Activated T-cell treated with anti-CD3 and anti-CD28 coated beads for 24 hours (primary cell): Measurements from ENCODE around the gene DNAJC16.
"Not testable (repeated sequence)": the region's sequence is repeated elsewhere in the genome, so short reads cannot be mapped to it uniquely, and the experiment has no call there.

Experiments used
- DNase-seq: peaks from one replicate; pipeline ENCODE4 v3.0.0-alpha.2; 2020; ENCODE audit warnings: low read depth

The DNAJC16 gene

DNA sequence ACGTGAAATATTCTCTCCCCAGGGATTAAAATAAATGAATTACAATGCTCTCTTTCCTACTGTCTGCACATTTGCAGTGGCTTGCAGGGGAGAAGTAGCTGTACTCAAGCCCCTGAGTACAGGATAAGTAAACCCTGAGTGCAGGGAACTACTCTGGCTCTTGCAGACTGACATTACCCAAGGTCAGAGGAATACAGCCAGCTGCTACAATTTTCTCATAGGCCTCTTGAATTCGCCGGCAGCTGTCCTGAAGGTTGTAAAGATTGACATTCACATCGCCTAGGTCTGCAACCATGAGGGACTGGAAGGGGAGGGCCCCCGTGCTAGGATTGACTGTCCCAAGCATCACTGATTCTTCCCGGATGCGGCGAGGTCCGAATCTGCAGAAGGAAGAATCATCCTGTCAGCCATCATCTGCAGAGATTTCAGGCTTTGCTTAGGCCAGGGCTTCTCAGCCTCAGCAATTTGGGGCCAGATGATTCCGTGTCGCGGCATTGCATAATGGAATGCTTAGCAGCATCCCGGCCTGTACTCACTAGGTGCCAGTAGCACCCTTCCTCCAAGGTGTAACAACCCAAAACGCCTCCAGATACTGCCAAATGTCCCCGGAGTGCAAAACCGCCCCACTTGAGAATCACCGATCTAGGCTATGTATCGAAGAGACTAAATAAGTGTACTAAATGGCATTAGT, 56.5 kb downstream of the DNAJC16 start:
- DNase-seq, result no peak

DNA sequence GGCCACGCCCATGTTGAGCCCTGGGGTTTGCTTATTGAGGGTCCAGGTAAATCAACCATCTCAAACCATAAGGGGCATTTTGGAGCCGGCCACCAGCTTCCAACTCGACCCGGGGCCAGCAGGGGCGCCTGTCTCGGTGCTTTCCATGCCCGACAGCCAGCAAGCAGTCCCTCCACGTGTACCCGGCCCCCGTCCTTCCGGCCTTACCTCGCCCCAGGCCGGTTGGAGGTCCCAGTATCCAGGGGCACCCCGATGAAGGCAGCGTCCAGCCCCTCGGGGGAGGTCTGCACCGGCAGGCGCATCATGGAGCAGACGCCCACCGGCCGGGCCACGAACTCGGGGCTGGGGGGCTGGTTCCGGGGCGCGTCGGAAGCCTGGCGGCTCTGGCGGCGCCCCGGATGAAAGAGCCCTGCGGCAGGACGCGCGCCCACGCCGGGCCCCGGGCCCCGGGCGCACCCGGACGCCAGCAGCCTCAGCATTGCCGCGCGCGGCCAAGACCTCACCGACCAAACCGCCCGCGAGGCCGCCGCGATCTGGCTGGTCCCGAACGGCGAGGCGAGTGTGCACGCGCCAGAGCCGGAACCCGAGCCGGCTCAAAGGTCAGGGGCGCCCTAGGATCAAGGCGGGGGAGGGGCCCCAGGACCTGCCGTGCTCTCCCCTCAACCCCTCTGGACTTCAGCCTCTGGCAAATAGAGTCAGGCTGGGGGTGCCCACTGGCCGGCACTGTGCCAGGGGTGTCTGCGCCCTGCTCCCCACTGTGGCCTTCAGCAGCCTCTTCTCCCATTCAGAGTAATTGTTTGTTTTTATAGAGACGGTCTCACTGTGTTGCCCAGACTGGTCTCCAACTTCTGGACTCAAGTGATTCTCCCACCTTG, 58.1 kb downstream of the DNAJC16 start, which contains the start of gene AGMAT:
TSS of gene AGMAT (minus strand) at position 563 of the 875 bp plus-strand sequence. CDS start at position 479, 84 bp downstream.
- DNase-seq, result peak; percentile 48

DNA sequence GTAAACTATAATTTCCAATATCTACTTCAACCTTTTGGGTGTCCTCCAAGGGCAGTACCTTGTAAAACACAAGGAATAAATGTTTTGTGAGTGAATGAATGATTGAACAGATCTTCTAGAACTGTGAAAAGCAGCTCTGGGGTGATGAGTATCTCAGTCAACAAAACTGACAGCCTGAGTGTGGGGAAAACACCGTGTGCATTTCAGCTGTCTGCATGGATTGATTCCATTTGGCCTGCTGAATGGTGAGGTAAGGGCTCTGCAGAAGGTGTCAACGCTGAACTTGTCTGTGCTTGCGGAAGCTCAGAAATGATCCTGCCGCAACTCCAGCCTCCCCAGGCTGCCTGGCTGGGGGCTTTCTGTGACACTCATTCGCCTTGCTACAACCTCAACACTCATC, 65.6 kb downstream of the DNAJC16 start:
- DNase-seq, result no peak

DNA sequence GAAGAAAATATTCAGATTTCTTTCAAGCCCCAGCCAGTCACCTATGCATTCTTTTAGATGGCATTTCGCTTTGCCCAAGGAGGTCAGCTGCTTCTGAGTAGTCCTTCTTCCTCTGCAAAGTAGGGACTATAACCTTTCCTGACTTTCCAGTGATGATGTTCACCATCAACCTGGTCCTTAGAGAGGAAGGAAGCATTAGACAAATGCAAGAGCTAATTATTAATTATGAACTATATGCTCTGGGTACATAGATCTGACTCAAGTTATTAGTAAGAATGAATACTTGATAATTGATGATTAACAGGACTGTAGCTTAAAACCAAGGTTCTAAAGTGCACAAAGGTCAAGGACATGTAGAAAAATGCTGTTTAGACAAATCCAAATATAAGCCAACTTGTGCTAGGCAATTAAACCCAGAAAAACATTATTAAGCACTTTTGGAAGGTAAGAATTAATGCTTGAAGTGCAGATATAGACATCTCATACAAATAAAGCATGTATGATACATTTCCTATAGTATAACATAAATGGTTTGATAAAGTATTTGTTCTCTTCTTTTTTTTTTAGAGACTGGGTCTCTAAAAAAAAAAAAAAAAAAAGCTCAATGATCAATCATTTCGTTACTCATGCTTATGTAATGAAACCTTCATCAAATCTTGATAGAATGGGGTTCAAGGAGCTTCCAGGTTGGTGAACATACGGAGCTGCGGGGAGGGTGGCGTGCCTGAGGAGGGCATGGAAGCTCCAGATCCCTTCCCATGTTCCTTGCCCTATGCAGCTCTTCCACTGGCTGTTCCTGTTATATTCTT, 69.4 kb downstream of the DNAJC16 start:
- DNase-seq, result no peak

DNA sequence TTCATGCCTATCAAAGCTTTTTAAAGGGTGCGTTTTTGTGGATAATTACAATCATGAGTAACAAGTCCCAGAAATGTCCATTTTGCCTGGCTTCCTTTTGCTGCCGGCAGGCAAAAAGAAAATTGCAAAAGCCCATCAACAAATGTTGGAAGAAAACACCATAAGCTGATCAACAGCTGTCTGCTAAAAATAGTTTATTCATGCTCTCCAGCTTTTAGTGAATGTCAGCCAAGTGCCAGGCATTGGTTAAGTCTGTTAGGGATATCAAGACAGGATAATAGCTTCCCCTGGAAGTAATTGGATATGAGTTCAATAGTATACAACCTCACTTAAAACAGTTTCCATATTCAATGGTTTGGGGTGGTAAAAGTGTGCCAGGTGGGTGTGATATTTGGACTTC, 71.8 kb downstream of the DNAJC16 start:
- DNase-seq, result no peak

DNA sequence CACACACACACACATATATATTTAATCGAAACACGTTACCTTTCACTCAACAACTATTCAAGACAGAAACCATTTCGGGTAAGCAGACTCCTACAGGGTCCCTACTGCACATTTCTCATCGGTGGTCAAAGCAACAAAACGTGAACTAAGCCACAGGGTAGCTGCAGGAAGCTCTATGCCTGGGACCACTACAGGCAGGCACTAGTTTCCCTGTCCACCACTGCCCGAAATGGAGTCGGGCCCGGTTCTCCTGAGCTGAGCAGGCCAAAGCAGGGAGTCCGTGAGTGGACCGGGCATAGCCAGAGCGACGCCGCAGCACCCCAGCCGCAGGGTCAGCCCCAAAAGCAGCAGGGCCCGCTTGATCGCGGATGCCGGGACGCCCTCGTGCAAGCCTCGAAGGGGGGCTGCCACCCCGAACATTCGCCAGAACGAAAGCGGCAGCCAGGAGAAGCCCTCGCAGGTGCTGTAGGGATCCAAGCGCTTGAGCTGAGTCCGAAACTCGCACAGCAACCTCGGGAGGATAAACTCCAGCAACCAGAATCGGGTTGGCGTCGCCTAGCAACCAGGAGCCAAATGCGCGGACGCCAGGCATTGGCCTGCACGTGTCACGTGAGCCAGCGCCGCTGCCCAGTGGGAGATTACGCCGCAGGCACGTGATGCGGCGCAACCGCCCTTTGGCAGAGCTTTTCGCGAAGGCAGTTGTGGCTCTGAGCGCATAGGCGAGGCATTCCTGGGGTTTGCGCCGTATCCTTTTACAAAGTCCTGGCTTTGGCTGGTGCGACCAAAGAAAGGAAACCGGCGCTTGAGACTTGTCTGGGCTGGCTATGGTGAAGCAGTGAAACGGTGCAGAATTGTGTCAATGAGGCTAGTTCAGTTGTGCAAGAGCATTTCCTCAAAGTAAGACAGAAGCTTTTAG, 76.7 kb downstream of the DNAJC16 start:
- peak; percentile 88 for DNase-seq

DNA sequence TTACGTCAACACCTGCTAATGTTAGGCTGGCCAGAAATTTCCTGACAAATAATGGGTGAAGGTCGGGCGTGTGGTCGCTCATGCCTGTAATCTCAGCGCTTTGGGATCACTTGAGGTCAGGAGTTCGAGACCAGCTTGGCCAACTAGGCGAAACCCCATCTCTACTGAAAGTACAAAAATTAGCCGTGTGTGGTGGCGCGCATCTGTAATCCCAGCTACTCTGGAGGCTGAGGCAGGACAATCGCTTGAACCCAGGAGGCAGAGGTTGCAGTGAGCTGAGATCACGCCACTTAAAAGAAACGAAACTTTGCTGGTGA, 77.3 kb downstream of the DNAJC16 start:
- not testable (repeated sequence) for DNase-seq

DNA sequence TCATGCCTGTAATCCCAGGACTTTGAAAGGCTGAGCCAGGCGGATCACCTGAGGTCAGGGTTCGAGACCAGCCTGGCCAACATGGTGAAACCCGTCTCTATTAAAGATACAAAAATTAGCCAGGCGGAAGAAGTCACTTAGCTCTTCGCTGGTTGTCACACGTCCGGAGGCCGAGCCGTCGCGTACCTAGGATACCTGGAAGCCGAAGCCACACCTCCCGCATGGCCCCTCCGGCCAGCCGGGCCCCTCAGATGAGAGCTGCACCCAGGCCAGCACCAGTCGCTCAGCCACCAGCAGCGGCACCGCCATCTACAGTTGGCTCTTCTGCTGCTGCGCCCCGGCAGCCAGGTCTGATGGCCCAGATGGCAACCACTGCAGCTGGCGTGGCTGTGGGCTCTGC, 77.8 kb downstream of the DNAJC16 start:
- DNase-seq, result not testable (repeated sequence)

DNA sequence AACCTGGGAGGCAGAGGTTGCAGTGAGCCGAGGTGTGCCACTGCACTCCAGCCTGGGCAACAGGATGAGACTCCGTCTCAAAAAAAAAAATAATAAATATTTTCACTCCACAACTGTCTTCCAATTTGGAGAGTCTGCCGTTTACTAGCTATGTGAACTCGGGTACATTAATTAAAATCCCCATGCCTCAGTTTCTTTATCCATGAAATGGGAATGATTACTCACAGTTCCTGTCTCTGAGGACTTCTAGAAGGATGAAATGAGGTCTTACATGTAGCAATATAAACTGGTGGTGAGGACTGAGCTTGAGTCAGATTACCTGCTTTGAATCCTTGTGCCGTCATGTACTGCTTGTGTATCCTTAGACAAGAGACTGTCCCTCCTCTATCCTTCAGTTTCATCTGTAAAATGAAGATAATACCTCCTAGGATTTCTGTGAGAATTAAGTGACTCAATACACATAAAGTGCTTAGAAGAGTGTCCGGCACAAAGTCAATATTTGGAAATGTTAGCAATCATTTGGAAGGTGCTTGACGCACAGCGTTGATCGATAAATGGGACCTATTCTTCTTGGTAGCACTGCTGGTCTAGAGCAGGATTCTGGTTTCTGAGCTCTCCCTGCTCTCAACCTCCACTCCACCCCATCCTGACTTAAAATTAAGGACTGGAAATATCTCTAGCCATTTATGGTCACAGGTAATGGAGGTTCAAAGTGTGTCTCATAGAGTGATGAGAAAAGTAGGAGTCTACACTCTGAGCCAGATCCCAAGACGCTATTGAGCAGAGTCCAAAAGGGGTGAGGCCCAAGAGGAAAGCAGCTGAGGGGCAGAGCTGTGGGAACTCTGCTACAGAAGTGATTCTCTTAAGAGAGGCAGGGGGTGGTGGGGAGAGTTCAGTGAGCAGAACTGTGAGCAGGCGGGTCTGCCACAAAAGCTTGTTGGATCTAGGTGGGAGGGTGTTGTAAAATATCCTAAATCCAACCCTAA, 79.0 kb downstream of the DNAJC16 start:
- DNase-seq, result no peak

DNA sequence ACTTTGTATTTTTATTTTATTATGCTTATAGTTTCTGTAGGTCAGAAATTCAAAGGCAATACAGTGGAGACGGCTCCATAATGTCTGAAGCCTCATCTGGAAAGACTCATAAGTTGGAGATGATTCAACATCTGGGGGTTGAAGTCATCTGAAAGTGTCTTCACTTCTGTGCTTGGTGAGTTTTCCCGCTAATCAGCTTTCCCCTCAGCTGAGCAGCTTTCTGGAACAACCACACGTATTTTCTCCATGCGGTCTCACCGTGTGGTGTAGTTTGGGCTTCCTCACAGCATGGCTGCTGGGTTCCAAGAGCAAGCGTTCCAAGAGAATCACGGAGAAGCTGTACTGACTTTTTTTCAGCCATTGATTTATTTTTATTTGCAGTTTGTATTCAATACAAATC, 83.0 kb downstream of the DNAJC16 start:
- no peak for DNase-seq

DNA sequence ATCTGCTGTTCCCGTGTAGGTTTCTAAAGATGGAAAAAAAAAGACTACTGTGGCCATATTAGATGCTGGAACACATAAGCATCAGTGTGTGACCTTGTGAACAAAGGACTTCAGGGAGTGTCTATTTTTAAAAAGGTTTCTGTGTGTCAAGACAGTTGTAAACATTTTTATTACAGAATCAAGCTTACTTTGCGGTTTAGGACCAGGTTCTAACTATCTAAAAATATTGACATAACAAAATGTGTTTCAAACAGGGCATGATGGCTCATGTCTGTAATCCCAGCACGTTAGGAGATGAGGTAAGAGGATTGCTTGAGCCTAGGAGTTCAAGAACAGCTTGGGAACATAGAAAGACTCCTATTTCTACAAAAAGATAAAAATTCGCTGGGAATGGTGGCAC, 83.5 kb downstream of the DNAJC16 start:
- DNase-seq, result no peak

DNA sequence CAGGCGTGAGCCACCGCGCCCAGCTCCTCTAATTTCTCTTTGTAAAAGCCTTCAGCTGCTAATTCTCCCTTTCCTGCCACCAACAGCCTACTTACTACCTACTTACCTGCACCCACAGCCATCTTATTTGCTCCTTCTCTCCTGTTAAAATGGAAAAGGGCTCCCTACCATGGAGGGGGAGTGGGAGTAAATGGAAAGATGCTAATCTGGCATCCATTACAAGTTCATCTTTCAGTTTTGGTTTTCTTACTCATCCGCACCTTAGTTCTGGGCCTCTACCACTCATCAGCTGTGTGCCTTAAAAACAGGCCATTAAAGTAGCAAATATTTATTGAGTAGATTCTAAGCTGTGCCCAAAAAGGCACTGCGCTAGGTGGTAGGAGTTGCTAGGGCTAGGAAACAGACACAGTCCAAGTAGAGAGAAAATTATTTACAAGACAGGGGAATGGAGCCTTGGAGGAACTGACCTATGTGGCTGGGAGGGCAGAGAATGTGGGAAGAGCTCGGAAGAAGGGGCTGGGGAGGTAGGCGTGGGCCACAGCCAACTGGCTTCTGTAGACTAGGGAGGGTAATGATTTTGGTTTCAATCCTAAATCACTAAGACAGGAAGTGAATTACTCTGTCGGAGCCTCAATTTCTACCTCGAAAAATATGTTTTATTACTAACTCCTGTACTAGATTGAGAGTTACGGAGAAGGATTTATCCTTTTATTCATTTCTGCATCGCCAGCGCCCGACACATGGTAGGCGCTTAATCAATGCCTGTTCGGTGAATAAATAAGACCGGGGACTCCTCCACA, 89.9 kb downstream of the DNAJC16 start:
- DNase-seq, result no peak

DNA sequence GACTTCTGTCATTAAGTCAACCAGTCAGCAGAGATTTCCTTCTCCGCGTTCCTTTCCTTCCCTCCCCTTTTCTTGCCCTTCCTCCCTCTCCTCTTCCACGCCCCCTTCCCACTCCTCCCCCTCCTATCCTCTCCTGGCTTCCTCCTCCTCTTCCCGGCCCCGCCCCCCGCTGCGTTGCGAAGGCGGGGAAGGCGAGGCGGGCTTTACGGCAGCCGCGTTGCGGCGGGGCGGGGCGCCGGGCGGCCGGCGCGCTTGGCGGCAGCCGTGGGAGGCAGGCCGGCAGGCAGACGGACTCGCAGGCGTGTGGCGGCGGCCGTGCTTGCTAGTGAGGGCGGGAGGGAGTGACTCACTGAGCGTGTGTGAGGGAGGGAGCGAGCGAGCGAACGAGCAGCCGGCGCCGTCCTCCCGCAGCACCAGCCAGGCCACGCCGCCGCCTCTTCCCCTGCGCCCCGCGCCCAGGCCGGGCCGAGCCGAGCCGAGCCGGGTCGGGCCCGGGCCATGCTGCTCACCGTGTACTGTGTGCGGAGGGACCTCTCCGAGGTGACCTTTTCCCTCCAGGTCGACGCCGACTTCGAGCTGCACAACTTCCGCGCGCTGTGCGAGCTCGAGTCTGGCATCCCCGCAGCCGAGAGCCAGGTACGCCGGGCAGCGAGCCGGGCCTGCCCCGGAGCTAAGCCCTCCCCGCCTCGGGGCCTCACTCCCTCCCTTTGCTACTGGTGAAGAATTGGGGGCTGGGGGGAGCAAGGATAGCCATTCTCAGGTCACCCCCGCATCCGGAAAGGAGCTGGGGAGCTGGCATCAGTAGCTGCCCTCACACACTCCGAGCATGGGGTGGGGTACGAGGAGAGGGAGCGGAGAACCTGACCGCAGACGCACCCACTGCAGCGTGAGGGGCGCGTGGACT, 90.8 kb downstream of the DNAJC16 start, which contains the start of gene DDI2:
TSS of gene DDI2 (plus strand) at position 286 of the 904 bp plus-strand sequence. CDS start at position 499, 213 bp downstream.
- peak; percentile 90 for DNase-seq

DNA sequence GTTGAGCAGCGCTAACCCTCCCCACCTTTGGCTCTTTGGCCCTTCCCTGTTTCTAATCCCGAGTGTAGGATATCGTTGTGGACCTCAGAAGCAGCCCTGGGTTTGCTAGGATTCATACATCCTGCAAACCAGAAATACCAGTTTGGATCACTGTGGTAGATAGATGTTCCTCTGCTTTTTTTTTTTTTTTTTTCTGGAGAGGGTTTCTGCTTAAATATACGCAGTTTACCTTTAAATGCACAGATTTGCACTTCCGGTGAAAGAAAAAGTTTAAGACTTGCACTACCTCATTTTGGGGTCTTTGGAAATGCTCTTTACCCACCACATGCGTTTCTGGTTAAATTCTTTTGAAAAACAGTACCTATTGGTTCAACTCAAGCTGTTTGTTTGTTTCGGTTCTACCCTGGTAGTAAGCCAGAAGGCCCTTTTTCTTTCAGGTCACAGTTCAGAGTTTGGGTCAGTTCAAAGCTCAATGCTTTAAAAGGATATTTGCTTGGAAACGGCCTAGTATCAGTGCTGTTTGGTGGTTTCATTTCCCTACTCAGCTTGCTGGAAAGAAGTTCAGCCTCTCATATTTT, 91.5 kb downstream of the DNAJC16 start:
- no peak for DNase-seq

DNA sequence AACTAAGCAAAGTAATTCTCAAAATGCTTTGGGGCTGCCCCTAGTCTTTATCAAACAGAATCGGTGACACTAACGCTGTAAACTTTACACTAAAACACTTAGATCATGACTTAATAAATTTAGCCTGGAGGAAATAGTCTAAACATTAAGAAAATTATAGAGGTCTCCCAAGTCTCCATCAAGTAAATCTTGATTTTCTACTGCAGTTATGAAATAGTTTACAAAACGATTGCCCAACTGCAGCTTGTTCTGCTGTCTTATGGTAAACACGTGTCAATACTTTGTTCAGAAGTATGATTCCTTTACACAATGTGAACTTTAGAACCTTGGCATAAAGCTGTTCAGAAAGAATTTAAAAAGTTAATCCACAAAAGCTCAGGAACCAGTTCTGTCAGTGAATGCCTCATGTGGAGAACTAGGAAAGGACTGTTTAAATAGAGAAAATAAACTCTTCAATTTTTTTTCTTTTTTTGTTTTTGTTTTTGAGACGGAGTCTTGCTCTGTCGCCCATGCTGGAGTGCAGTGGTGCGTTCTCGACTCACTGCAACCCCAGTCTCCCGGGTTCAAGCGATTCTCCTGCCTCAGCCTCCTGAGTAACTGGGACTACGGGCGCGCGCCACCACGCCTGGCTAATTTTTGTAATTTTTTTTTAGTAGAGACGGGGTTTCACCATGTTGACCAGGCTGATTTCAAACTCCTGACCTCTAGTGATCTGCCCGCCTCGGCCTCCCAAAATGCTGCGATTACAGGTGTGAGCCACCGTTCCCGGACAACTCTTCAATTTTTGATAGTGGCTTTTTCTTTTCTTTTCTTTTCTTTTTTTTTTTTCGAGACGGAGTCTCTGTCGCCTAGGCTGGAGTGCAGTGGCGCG, 92.2 kb downstream of the DNAJC16 start:
- DNase-seq, result no peak

DNA sequence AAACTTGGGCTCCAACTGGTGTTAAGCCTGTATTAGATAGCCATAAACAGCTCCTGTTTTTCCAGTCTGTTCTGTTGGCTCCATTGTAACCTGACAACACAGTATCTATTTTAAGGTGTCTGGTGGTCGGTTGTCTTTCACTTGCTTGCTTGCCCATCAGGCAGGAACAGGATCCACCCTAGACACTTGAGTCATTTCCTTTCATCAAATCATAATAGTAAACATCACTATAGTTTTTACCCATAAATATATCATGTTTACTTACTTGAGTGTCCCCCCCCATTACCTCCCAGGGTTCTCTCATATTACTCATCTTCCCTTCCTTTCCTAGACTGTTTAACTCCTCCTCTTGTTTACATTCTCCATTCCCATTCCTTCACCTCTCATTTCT, 93.5 kb downstream of the DNAJC16 start:
- no peak for DNase-seq
